Trophoblast cell (in vitro differentiated cells and primary cell): Measurements from ENCODE around the gene FAM156A. TPM values are rescaled to one million over a fixed set of nuclear protein-coding genes. Genes with fewer than 3 reads are reported as not detected.
"Not testable (repeated sequence)": the region's sequence is repeated elsewhere in the genome, so short reads cannot be mapped to it uniquely, and the experiment has no call there.

Experiments
- DNase-seq, 2 donors: peaks; one replicate each; pipeline ENCODE4 v3.0.0-alpha.2; 2016
- H2AFZ ChIP-seq: 2 replicates; pipeline ENCODE4 v1.6.1; 2013; ENCODE audit warnings: low read length, moderate library complexity, mild to moderate bottlenecking; ENCODE audit not compliant: insufficient read depth, poor library complexity
- H2AK5ac ChIP-seq: 2 replicates; pipeline ENCODE4 v1.6.1; 2013; ENCODE audit warnings: mild to moderate bottlenecking, low read length
- H2BK120ac ChIP-seq: 2 replicates; pipeline ENCODE4 v1.6.1; 2013; ENCODE audit warnings: low read length, mild to moderate bottlenecking, moderate library complexity; ENCODE audit not compliant: insufficient read depth, poor library complexity
- H2BK12ac ChIP-seq: 2 replicates; pipeline ENCODE4 v1.6.1; 2013; ENCODE audit warnings: mild to moderate bottlenecking, low read length, moderate library complexity
- H2BK5ac ChIP-seq: 2 replicates; pipeline ENCODE4 v1.6.1; 2013; ENCODE audit warnings: low read length, low read depth, moderate library complexity, mild to moderate bottlenecking; ENCODE audit not compliant: poor library complexity
- H3K14ac ChIP-seq: 2 replicates; pipeline ENCODE4 v1.6.1; 2013; ENCODE audit warnings: mild to moderate bottlenecking, low read length
- H3K18ac ChIP-seq: 2 replicates; pipeline ENCODE4 v1.6.1; 2013; ENCODE audit warnings: mild to moderate bottlenecking, low read length
- H3K23ac ChIP-seq: 2 replicates; pipeline ENCODE4 v1.6.1; 2013; ENCODE audit warnings: low read length
- H3K27ac ChIP-seq: 2 replicates; pipeline ENCODE4 v1.5.1; 2013; ENCODE audit warnings: low read depth, mild to moderate bottlenecking, inconsistent platforms, low read length, moderate library complexity
- H3K27me3 ChIP-seq: 2 replicates; pipeline ENCODE4 v1.6.1; 2013; ENCODE audit warnings: inconsistent platforms, mild to moderate bottlenecking, low read length, moderate library complexity; ENCODE audit not compliant: insufficient read depth
- H3K36me3 ChIP-seq, 2 experiments: 1 replicate in 1 of 2; 2 replicates in 1 of 2; pipeline ENCODE4 v1.6.1; 2013; ENCODE audit warnings: low read length in 2 of 2, mild to moderate bottlenecking in 2 of 2, moderate library complexity in 1 of 2; ENCODE audit not compliant: insufficient read depth in 2 of 2, control insufficient read depth in 1 of 2
- H3K4ac ChIP-seq: 2 replicates; pipeline ENCODE4 v1.6.1; 2013; ENCODE audit warnings: low read depth, mild to moderate bottlenecking, low read length, moderate library complexity
- H3K4me1 ChIP-seq, 2 experiments: 1 replicate in 1 of 2; 2 replicates in 1 of 2; pipeline ENCODE4 v1.6.1; 2013; ENCODE audit warnings: low read length in 2 of 2, mild to moderate bottlenecking in 2 of 2, moderate library complexity in 1 of 2; ENCODE audit not compliant: insufficient read depth in 2 of 2, control insufficient read depth in 1 of 2
- H3K4me2 ChIP-seq: 2 replicates; pipeline ENCODE4 v1.6.1; 2013; ENCODE audit warnings: inconsistent platforms, mild to moderate bottlenecking, low read length, moderate library complexity
- H3K4me3 ChIP-seq: 2 replicates; pipeline ENCODE4 v1.5.1; 2013; ENCODE audit warnings: mild to moderate bottlenecking, low read depth, low read length, inconsistent platforms
- H3K79me1 ChIP-seq: one replicate; pipeline ENCODE4 v1.6.1; 2013; ENCODE audit warnings: low read length
- H3K79me2 ChIP-seq: 2 replicates; pipeline ENCODE4 v1.6.1; 2013; ENCODE audit warnings: low read length, mild to moderate bottlenecking; ENCODE audit not compliant: control insufficient read depth, insufficient read depth, poor library complexity
- H3K9ac ChIP-seq: 2 replicates; pipeline ENCODE4 v1.6.1; 2013; ENCODE audit warnings: mild to moderate bottlenecking, low read length
- H3K9me3 ChIP-seq: 2 replicates; pipeline ENCODE4 v1.6.1; 2013; ENCODE audit warnings: low read depth, mild to moderate bottlenecking, control low read depth, inconsistent platforms, low read length; ENCODE audit not compliant: insufficient read depth
- H4K12ac ChIP-seq: 2 replicates; pipeline ENCODE4 v1.6.1; 2013; ENCODE audit warnings: low read depth, mild to moderate bottlenecking, low read length, moderate library complexity
- H4K8ac ChIP-seq: 2 replicates; pipeline ENCODE4 v1.6.1; 2013; ENCODE audit warnings: low read depth, mild to moderate bottlenecking, low read length, moderate library complexity
- H4K91ac ChIP-seq: one replicate; pipeline ENCODE4 v1.6.1; 2013; ENCODE audit warnings: low read depth, mild to moderate bottlenecking, low read length, moderate library complexity
- WGBS: extraction: QIAGEN DNeasy Blood & Tissue Kit; methylation state at CpG from one replicate; pipeline ENCODE4 v1.1.7; 2013; ENCODE audit warnings: missing lambda C conversion rate; ENCODE audit not compliant: insufficient read length, insufficient coverage; ENCODE audit errors: extremely low coverage; 5-methylcytosine and 5-hydroxymethylcytosine counted together
- polyA plus RNA-seq: library from polyadenylated mRNA; stranded (reverse); fragments of 200-250 nt; gene quantifications from 2 replicates; pipeline ENCODE4 v1.2.3, GENCODE V29; 2013

The FAM156A gene, protein sequence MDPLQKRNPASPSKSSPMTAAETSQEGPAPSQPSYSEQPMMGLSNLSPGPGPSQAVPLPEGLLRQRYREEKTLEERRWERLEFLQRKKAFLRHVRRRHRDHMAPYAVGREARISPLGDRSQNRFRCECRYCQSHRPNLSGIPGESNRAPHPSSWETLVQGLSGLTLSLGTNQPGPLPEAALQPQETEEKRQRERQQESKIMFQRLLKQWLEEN
- polyA plus RNA-seq = 15.4 and 19.0 TPM in 2 replicates

DNA sequence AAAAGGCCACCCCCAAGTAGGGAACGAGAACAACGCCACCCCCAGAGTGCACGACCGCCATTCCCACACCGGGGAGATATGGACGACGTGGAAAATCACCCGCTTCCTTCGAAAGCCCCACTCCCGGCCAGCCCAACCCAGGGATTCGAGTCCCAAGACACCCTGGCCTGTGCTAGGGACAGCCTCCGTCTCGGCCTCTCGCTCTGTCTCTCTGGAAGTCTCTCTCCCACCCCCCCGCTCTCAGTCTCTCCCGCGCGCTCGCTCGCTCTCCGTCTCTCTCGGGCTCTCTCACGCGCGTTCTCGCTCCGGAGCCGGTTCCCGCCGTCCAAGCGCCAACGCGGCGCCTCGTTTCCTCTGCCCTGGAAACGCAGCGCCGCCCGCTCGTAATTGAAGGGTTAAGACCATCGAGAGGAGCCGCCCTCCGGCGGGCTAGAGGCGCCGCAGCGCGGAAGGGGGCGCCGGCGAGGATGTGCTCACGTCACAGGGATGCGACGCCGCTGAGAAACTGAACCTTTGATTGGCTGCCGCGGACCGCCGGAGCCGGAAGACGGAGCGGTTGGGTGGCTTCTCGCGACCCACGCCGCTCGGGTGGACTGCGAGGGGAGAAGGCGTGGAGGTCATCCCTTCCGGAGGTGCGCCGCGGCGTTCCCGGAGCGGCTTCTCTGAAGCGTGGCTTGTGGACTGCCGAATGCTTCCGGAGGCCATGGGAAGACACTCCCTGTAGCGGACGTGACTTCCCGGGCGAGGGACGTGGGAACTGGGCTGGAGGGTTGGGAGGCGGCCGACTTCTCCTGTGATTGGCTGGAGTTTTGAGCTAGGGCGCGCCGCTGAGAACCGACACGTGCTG, at the start of gene FAM156A:
Gene FAM156A (minus strand): TSS at position 406 of the 847 bp plus-strand sequence. CDS start 9,930 bp downstream, outside the sequence.
- H2BK5ac ChIP-seq, H4K91ac ChIP-seq, H2AFZ ChIP-seq, H3K36me3 ChIP-seq, H3K9me3 ChIP-seq, H2BK12ac ChIP-seq, H3K4me3 ChIP-seq, H3K23ac ChIP-seq, H3K9ac ChIP-seq, H3K4me2 ChIP-seq, H3K14ac ChIP-seq, H3K4ac ChIP-seq, H2BK120ac ChIP-seq, H3K27me3 ChIP-seq, H3K27ac ChIP-seq, H3K18ac ChIP-seq, H4K8ac ChIP-seq, DNase-seq, H2AK5ac ChIP-seq, H4K12ac ChIP-seq, H3K79me2 ChIP-seq, H3K4me1 ChIP-seq, H3K79me1 ChIP-seq: not testable (repeated sequence)
- WGBS = no CpG with 5 or more reads among the region's 91 CpGs

DNA sequence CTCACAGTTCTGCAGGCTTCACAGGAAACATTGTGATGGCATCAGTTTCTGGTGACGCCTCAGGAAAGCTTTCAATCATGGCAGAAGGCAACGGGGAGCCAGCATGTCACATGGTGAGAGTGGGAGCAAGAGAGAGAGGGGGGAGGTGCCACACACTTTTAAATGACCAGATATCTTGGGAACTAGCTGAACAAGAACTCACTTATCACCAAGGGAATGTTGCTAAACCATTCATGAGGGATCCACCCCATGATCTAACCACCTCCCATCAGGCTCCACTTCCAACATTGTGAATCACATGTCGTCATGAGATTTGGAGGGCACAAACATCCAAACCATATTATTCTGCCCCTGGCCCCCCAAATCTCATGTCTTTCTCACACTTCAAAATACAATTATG, 47.0 kb upstream of the FAM156A start:
- H2BK5ac ChIP-seq = no peak overlapping the region
- no peaks in the 10 kb centered on the region for H3K4me1 ChIP-seq
- H4K12ac ChIP-seq = no peak overlapping the region
- no peak overlapping the region for H2AFZ ChIP-seq
- H3K23ac ChIP-seq = no peak overlapping the region
- no peaks in the 10 kb centered on the region for H3K79me2 ChIP-seq
- no peak overlapping the region for H3K4me2 ChIP-seq
- no peaks in the 10 kb centered on the region for H3K9me3 ChIP-seq
- H4K91ac ChIP-seq = no peak overlapping the region
- no peak overlapping the region for H3K14ac ChIP-seq
- H3K36me3 ChIP-seq = no peaks in the 10 kb centered on the region
- no peak overlapping the region for H2BK12ac ChIP-seq
- no peak overlapping the region for H3K4ac ChIP-seq
- no peak overlapping the region for H3K9ac ChIP-seq
- no peak overlapping the region for H3K4me3 ChIP-seq
- no peak overlapping the region for H3K27ac ChIP-seq
- no peaks in the 10 kb centered on the region for H3K27me3 ChIP-seq
- no peak overlapping the region for H2BK120ac ChIP-seq
- H2AK5ac ChIP-seq = no peak overlapping the region
- WGBS = no CpG with 5 or more reads among the region's 3 CpGs
- H4K8ac ChIP-seq = no peak overlapping the region
- H3K18ac ChIP-seq = no peak overlapping the region
- no peaks in the 10 kb centered on the region for H3K79me1 ChIP-seq
- DNase-seq = no peak

DNA sequence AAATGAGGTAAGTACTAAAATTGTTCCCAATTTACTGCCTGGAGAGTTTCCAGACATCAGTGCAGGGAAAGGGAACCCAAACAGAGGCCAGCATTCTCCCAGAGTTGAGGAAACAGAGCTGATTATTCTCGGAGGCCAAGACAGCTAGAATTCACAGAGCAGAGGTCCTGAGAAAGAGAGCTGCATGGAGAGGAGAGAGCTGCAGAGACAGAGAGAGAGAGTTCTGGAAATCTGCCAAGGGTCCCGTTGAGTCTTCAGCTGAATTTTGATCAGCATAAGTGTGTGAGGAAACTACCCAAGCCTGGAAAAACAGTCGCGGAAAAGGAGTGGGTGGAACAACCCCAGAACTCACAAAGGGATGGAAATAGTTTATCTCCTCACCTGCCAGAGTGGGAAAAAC, 46.5 kb upstream of the FAM156A start:
- no peaks in the 10 kb centered on the region for H3K79me2 ChIP-seq
- WGBS = no CpG with 5 or more reads among the region's 4 CpGs
- no peak overlapping the region for H3K4me2 ChIP-seq
- H3K27me3 ChIP-seq = no peaks in the 10 kb centered on the region
- H3K36me3 ChIP-seq = no peaks in the 10 kb centered on the region
- no peak overlapping the region for H2AFZ ChIP-seq
- H3K9ac ChIP-seq = no peak overlapping the region
- no peak overlapping the region for H3K27ac ChIP-seq
- no peak overlapping the region for H2BK12ac ChIP-seq
- H3K79me1 ChIP-seq = no peaks in the 10 kb centered on the region
- H3K9me3 ChIP-seq = no peaks in the 10 kb centered on the region
- H4K12ac ChIP-seq = no peak overlapping the region
- no peak overlapping the region for H2AK5ac ChIP-seq
- no peak overlapping the region for H4K8ac ChIP-seq
- no peaks in the 10 kb centered on the region for H3K4me1 ChIP-seq
- H3K4ac ChIP-seq = no peak overlapping the region
- no peak overlapping the region for H3K4me3 ChIP-seq
- no peak for DNase-seq
- H4K91ac ChIP-seq = no peak overlapping the region
- no peak overlapping the region for H2BK5ac ChIP-seq
- H3K23ac ChIP-seq = no peak overlapping the region
- no peak overlapping the region for H3K18ac ChIP-seq
- H2BK120ac ChIP-seq = no peak overlapping the region
- no peak overlapping the region for H3K14ac ChIP-seq

DNA sequence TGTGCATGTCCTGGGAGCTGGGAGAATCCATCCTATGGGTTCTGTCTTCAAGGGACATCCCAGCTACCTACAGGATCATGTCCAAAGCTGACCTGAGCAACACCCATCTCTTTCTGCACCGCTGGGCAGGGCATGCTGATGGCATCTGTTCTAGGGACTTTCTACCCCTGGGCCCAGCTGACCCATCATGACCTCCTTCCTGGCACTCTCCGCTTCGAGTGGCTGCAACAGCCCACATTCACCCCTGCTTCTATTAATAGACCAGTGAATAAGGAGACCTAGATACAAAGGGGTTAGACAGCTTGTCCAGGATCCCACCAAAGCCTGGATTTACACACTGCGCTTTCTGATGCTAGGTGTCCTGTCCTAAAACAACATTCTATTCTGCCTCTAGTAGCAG, 45.7 kb upstream of the FAM156A start:
- Histone ChIP-seq H3K9me3 (no peaks in the 10 kb centered on the region), H3K4me1 (no peaks in the 10 kb centered on the region), H3K4ac (no peak overlapping the region), H3K18ac (no peak overlapping the region), H4K91ac (no peak overlapping the region), H3K27ac (no peak overlapping the region), H3K9ac (no peak overlapping the region), H3K27me3 (no peaks in the 10 kb centered on the region), H2AFZ (no peak overlapping the region), H3K23ac (no peak overlapping the region), H3K79me2 (no peaks in the 10 kb centered on the region), H2AK5ac (no peak overlapping the region), H3K14ac (no peak overlapping the region), H2BK12ac (no peak overlapping the region), H3K79me1 (no peaks in the 10 kb centered on the region), H2BK5ac (no peak overlapping the region), H3K4me3 (no peak overlapping the region), H3K36me3 (no peaks in the 10 kb centered on the region), H3K4me2 (no peak overlapping the region), H4K12ac (no peak overlapping the region), H2BK120ac (no peak overlapping the region), H4K8ac (no peak overlapping the region)
- no peak for DNase-seq
- no CpG with 5 or more reads among the region's 4 CpGs for WGBS
